Activated CD8-positive, alpha-beta memory T cell treated with anti-CD3 and anti-CD28 coated beads, Interleukin-2, amount 50 U/mL, for 1 hour (primary cell): ENCODE results near the gene SP7.
"Not testable (repeated sequence)": the region's sequence is repeated elsewhere in the genome, so short reads cannot be mapped to it uniquely, and the experiment has no call there.

Experiments
- DNase-seq: peaks from one replicate; pipeline ENCODE4 v3.0.0-alpha.2; 2020; ENCODE audit errors: extremely low read depth

The SP7 gene

GRCh38 chr12:53320352-53321195, 15.6 kb downstream of the SP7 start:
- no peak for DNase-seq

GRCh38 chr12:53313996-53314395, 22.2 kb downstream of the SP7 start:
- DNase-seq = no peak

DNA sequence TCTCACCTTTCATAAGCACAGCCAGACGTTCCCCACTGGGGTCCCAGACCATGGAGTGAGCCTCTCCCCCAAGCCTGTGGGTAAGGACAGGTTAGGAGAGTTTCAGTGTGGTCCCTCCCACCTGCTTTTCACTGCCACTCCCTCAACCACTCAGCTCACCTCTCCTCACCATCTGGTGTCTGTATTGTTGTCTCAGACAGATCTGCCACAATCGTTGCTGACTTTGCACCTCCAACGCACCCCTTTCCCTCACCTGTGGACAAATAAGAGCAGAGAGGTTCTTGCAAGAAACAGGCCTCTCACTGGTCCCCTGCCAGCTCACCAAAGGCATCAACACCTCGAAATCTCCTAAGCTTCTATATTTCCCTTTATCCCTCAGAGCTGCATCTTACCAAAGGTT, 27.9 kb downstream of the SP7 start:
- DNase-seq = no peak

DNA sequence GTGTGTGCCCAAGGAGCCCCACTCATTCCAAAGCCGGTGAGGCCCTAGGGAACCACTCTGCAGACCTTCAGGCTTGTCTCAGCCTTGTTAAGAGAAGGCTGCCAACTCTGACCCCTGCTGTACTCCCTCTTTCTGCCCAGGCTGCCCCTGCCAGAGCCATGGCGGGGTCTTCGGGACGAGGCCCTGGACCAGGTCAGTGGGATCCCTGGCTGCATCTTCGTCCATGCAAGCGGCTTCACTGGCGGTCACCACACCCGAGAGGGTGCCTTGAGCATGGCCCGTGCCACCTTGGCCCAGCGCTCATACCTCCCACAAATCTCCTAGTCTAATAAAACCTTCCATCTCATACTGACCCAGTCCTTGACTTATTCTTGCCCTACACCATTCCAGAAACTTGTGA, 29.3 kb downstream of the SP7 start:
- DNase-seq = no peak

DNA sequence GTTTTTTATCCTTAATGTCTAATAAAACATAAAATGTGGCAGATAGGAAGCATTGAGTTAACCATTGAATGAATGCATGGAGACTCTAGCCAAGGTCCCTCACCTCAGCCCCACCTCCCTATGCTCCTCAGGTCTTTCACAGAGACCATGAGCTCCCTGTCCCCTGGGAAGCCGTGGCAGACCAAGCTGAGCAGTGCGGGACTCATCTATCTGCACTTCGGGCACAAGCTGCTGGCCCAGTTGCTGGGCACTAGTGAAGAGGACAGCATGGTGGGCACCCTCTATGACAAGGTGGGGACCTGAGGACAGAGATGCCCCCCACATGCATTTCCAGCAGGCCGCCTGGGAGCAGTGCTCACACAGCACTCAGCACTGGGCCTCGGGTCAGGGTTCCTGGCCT, 33.3 kb downstream of the SP7 start:
- DNase-seq = no peak

DNA sequence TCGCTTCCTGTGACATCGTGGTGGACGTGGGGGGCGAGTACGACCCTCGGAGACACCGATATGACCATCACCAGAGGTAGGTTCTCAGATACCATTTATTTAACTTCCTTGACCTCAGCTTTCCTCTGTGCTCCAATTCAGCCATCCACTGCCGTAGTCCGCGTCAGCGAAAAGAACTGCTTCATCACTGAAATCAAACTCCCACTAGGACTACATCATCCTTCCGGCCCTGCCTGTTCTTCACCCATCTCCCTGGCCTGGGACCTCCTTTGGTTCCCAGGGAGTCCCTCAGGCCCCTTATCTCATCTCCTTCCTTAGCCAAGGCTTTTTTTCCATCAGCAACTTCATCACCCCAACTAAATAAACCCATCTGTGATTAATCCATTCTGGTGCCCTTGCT, 36.0 kb downstream of the SP7 start:
- no peak for DNase-seq

GRCh38 chr12:53299454-53300180, 36.5 kb downstream of the SP7 start, which contains the start of gene MYG1:
MYG1 (plus strand) TSS chr12:53299695; CDS start chr12:53299738, 43 bp downstream.
- DNase-seq = no peak

DNA sequence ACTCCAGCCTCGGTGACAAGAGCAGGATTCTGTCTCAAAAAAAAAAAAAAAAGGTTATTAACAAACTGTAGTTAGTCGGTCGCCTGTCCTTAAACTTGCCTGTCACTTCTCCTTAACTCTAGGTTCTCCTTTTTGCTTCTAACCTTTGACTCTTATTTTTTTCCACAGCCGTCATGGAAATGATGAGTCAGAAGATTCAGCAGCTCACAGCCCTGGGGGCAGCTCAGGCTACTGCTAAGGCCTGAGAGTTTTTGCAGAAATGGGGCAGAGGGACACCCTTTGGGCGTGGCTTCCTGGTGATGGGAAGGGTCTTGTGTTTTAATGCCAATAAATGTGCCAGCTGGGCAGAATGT, 37.1 kb downstream of the SP7 start:
- DNase-seq = no peak

- DNase-seq = no peak
Measured at GRCh38 chr12:53298164-53298563, 38.0 kb downstream of the SP7 start.

GRCh38 chr12:53297106-53297505, 39.0 kb downstream of the SP7 start:
- not testable (repeated sequence) for DNase-seq

DNA sequence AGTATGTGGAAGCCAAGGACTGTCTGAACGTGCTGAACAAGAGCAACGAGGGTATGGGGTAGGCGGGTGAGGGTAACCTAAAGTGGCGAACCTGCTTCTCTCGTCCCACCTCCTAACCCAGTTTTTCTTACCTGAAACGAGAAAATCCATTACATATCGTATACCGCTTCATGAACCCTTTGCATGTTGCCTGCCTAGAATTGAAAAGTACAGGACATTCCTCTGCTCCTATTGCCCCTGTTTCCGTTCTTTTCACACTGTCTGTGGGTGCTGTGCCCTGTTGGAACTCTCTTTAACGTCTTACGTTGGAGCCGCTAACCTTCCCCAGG, 40.3 kb downstream of the SP7 start:
- DNase-seq = no peak

DNA sequence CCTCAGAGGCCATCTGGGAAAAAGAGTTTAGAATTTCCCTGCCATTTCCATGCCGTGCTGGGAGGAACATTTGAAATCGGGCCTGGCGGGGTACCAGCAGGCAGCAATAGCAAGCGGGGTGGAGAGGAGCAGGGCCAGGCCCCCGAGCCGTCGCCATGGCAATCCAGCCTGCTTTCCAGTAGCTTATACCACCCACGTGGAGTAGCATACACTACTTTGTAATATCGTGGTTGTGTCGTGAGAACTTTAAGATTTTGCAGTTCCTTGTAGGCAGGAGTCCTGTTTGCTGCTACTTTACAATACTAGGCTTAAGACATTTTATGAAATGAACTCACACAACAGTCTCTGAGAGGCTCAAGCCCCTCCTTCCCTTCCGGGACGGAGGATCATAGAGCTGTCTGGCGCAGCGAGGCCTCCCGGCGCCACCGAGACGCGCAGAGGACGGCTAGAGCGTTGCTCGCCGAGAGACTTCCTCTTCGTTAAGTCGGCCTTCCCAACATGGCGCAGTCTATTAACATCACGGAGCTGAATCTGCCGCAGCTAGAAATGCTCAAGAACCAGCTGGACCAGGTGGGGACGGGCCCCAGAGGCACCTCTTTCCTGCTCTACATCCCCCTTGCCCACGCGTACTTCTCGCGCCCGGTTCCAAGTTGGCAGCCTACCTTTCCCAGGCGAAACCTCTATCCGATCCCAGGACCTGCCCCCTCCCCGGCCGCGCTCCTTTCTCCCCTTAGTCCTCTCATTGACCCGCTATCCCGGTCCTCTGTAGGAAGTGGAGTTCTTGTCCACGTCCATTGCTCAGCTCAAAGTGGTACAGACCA, 40.9 kb downstream of the SP7 start, which contains the start of gene PFDN5:
Gene PFDN5, plus strand, starts transcription at position 473 of the 821 bp plus-strand sequence. Its CDS starts 26 bp downstream, at position 499.
- DNase-seq = peak; percentile 39

- no peak for DNase-seq
Measured at GRCh38 chr12:53292426-53292825, 43.7 kb downstream of the SP7 start.

DNA sequence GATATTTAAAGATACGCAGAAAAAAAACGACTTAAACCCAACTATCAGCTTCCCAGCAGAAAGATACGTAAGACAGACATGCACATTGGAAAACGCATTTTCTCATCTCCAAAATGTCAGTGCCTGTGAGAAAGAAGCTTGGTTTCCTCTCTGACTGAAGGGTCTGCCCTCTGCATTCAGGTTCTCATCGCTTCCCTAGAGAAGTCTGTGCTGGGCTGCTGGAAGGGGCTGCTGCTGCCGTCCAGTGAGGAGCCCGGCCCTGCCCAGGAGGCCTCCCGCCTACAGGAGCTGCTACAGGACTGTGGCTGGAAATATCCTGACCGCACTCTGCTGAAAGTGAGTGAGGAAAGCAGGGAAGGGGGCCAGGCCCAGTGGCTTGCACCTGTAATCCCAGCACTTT, 45.5 kb downstream of the SP7 start:
- no peak for DNase-seq

GRCh38 chr12:53289891-53290290, 46.3 kb downstream of the SP7 start:
- DNase-seq = no peak

- no peak for DNase-seq
Measured at GRCh38 chr12:53288322-53288721, 47.8 kb downstream of the SP7 start.

DNA sequence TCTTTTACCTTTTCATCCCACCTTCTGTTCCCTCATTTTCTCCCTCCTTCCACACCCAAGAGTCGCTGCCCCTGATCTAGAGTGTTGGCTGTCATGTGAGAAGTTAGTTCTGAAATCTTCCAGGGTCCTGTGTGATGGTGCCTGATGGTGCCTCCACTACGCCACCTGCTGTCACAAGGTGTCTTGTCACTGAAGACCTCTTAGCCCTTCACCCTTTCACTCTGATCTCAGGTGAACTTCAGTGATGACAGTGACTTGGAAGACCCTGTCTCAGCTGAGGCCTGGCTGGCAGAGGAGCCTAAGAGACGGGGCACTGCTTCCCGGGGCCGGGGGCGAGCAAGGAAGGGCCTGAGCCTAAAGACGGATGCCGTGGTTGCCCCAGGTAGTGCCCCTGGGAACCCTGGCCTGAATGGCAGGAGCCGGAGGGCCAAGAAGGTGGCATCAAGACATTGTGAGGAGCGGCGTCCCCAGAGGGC, 48.4 kb downstream of the SP7 start:
- peak; percentile 40 for DNase-seq

DNA sequence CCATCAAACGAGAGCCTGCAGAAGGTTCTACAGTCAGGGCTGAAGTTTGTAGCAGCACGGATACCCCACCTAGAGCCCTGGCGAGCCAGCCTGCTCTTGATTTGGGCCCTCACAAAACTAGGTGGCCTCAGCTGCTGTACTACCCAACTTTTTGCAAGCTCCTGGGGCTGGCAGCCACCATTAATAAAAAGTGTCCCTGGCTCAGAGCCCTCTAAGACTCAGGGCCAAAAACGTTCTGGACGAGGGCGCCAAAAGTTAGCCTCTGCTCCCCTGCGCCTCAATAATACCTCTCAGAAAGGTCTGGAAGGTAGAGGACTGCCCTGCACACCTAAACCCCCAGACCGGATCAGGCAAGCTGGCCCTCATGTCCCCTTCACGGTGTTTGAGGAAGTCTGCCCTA, 49.7 kb downstream of the SP7 start:
- DNase-seq = no peak

DNA sequence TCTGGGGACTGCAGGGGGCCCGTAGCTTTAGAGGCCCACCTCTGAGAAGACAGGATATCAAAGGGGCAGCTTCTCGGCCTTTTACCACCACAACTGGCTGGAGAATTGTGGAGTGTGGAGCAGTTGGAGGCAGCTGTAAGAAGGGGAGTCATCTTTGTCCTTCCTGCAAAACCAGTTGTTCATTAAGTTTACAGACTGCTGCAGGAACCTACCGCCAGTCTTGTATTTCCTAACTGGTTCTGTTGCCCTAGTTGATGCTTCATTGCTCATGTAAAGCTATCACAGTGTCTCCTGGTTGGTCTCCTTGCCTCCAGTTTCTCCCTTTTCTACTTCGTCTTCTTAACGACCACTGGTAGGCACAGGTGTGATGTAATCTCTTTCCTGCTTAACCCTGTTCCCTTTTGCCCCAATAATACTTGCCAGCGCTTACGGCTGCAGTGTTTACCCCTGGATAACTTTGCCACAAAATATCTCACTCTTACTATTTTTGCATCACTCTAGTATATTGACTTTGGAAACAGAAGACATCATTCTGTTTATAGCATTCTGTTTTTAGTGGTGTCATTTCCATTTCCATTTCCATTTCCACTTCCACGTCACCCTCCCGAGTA, 56.2 kb downstream of the SP7 start:
- DNase-seq = no peak

- no peak for DNase-seq
Measured at GRCh38 chr12:53279283-53279869, 56.8 kb downstream of the SP7 start.

GRCh38 chr12:53277981-53278380, 58.2 kb downstream of the SP7 start:
- no peak for DNase-seq
